Ishikawa (cell line): ENCODE measurements around the gene RNF227.

Source experiments
- CEBPB ChIP-seq: IDR thresholded peaks from 2 replicates; pipeline ENCODE4 v1.6.1; 2012
- CREB1 ChIP-seq: IDR thresholded peaks from 2 replicates; pipeline ENCODE4 v1.6.1; 2012; ENCODE audit warnings: low read depth
- EGR1 ChIP-seq: IDR thresholded peaks from 2 replicates; pipeline ENCODE4 v1.6.1; 2012
- RAD21 ChIP-seq: IDR thresholded peaks from 2 replicates; pipeline ENCODE4 v1.6.1; 2012; ENCODE audit warnings: low read depth
- REST ChIP-seq: IDR thresholded peaks from 2 replicates; pipeline ENCODE4 v1.6.1; 2012; ENCODE audit warnings: low read depth, mild to moderate bottlenecking
- TCF12 ChIP-seq: IDR thresholded peaks from 2 replicates; pipeline ENCODE4 v1.6.1; 2012; ENCODE audit warnings: low read depth
- TEAD4 ChIP-seq: IDR thresholded peaks from 2 replicates; pipeline ENCODE4 v1.6.1; 2012
- ZBTB7A ChIP-seq: IDR thresholded peaks from 2 replicates; pipeline ENCODE4 v1.6.1; 2012; ENCODE audit warnings: low read depth
- TF ChIP-seq, protein P1 (sequence below): IDR thresholded peaks from 2 replicates; pipeline ENCODE4 v1.6.1; 2012

GRCh38 chr17:7945651-7946050, 29.6 kb upstream of the RNF227 start:
- TF ChIP-seq RAD21 (no peak), REST (no peak), CEBPB (no peak), CREB1 (no peak), EGR1 (no peak), ZBTB7A (no peak), TEAD4 (no peak), TCF12 (no peak)
- TF ChIP-seq, protein P1, sequence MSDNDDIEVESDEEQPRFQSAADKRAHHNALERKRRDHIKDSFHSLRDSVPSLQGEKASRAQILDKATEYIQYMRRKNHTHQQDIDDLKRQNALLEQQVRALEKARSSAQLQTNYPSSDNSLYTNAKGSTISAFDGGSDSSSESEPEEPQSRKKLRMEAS = no peak
